Measurements from ENCODE around the gene MOSPD2.

The MOSPD2 gene

DNA sequence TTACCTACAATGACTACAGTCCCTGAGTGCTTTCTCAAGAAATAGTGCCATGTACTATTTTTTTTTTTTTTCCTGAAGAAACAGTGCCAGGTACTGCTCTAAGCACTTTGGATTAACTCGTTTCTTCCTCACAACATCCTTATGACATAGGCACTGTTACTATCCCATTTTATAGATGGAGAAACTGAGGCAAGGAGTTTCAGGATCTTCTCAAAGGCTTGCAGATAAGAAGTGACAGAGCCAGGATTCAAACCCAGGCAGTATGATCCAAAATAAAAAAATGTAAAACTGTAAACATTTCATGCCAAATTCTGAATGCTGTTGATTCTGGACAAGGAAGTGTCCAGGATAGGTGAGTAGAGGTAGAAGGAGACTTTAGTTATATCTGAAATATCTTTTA, 1.5 kb upstream of the MOSPD2 start:
- Histone ChIP-seq H3K9me3 (ENCODE audit: control insufficient read depth in 1 of 2, low read length in 2 of 2) (peaks cover 0 to 5% of the 10 kb centered on the region in 2 donors), H3K36me3 (ENCODE audit: control insufficient read depth in 1 of 2, insufficient read depth in 2 of 2, low read length in 2 of 2) (no peaks in the 10 kb centered on the region), H3K4me3 (ENCODE audit: low read depth in 1 of 2, low read length in 2 of 2) (no peak overlapping the region)

GRCh38 chrX:14872355-14872754, 866 bp upstream of the MOSPD2 start:
- no peaks in the 10 kb centered on the region for H3K36me3 ChIP-seq (ENCODE audit: control insufficient read depth in 1 of 2, insufficient read depth in 2 of 2, low read length in 2 of 2)
- H3K27ac ChIP-seq (ENCODE audit: low read length): no peak overlapping the region
- H3K27me3 ChIP-seq (ENCODE audit: low read depth, low read length): no peaks in the 10 kb centered on the region
- peaks cover 0 to 6% of the 10 kb centered on the region in 2 donors for H3K4me1 ChIP-seq (ENCODE audit: control insufficient read depth in 1 of 2, insufficient read depth in 2 of 2, low read length in 2 of 2)
- peaks cover 0 to under 1% of the 10 kb centered on the region in 2 donors for H3K9me3 ChIP-seq (ENCODE audit: control insufficient read depth in 1 of 2, low read length in 2 of 2)
- peak overlapping the region in 1 of 2 donors; percentile 62 for H3K4me3 ChIP-seq (ENCODE audit: low read depth in 1 of 2, low read length in 2 of 2)

More for the DNA sequence above, 1.5 kb upstream of the MOSPD2 start:
- H3K27me3 ChIP-seq (ENCODE audit: low read depth, low read length): no peaks in the 10 kb centered on the region
- no peak overlapping the region for H3K27ac ChIP-seq (ENCODE audit: low read length)
- H3K4me1 ChIP-seq (ENCODE audit: control insufficient read depth in 1 of 2, insufficient read depth in 2 of 2, low read length in 2 of 2): peaks cover 0 to 6% of the 10 kb centered on the region in 2 donors

DNA sequence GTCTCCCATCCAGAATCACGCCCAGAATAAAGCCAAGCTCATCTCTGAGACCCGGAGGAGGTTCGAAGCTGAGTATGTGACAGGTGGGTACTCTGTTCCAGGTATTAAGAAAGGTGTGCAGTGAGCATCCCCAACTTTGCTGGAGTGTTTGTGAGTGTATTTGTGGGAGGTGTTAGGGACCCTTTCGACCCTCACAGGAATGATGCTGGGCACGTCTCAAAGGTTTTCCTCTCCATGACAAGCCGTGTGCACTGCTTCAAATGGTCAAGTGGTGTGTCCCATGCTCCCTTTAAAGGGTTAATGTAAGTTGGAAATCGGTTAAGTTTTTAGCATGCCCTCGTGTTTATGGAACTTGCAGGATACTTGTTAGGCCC, 442 bp downstream of the MOSPD2 start:
- H3K27me3 ChIP-seq (ENCODE audit: low read depth, low read length): no peaks in the 10 kb centered on the region
- peaks cover 0 to 6% of the 10 kb centered on the region in 2 donors for H3K4me1 ChIP-seq (ENCODE audit: control insufficient read depth in 1 of 2, insufficient read depth in 2 of 2, low read length in 2 of 2)
- H3K4me3 ChIP-seq (ENCODE audit: low read depth in 1 of 2, low read length in 2 of 2): peak overlapping the region; percentile 74 to 86
- no peaks in the 10 kb centered on the region for H3K9me3 ChIP-seq (ENCODE audit: control insufficient read depth in 1 of 2, low read length in 2 of 2)
- H3K27ac ChIP-seq (ENCODE audit: low read length): peak overlapping the region; percentile 71
- H3K36me3 ChIP-seq (ENCODE audit: control insufficient read depth in 1 of 2, insufficient read depth in 2 of 2, low read length in 2 of 2): no peaks in the 10 kb centered on the region

- Histone ChIP-seq H3K9me3 (ENCODE audit: control insufficient read depth in 1 of 2, low read length in 2 of 2) (no peaks in the 10 kb centered on the region), H3K4me3 (ENCODE audit: low read depth in 1 of 2, low read length in 2 of 2) (no peak overlapping the region), H3K36me3 (ENCODE audit: control insufficient read depth in 1 of 2, insufficient read depth in 2 of 2, low read length in 2 of 2) (no peaks in the 10 kb centered on the region), H3K27me3 (ENCODE audit: low read depth, low read length) (no peaks in the 10 kb centered on the region), H3K27ac (ENCODE audit: low read length) (no peak overlapping the region), H3K4me1 (ENCODE audit: control insufficient read depth in 1 of 2, insufficient read depth in 2 of 2, low read length in 2 of 2) (peaks cover 0 to 10% of the 10 kb centered on the region in 2 donors)
These were observed 2.4 kb downstream of the MOSPD2 start for GRCh38 chrX:14875624-14876023.

DNA sequence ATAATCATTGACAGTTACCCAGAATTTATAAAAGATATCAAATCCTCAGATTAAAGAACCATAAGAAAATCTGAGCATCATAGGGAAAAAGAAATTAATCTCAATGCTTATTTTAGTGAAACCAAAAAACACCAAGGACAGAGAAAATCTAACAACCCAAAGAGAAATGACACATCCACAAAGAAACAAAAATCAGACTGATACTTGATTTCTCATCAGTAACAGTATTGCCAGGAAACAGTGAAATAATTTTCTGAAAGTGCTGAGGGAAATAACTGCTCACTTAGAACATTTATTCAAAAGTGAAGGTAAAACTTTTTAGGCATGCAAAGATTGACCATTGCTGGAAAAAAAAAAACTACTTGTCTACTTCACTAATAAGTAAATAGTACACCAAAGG, 10.6 kb downstream of the MOSPD2 start:
- H3K27me3 ChIP-seq (ENCODE audit: low read depth, low read length): no peaks in the 10 kb centered on the region
- no peak overlapping the region for H3K27ac ChIP-seq (ENCODE audit: low read length)
- peaks cover 0 to 3% of the 10 kb centered on the region in 2 donors for H3K4me1 ChIP-seq (ENCODE audit: control insufficient read depth in 1 of 2, insufficient read depth in 2 of 2, low read length in 2 of 2)
- H3K4me3 ChIP-seq (ENCODE audit: low read depth in 1 of 2, low read length in 2 of 2): no peak overlapping the region
- no peaks in the 10 kb centered on the region for H3K9me3 ChIP-seq (ENCODE audit: control insufficient read depth in 1 of 2, low read length in 2 of 2)
- no peaks in the 10 kb centered on the region for H3K36me3 ChIP-seq (ENCODE audit: control insufficient read depth in 1 of 2, insufficient read depth in 2 of 2, low read length in 2 of 2)

- Histone ChIP-seq H3K36me3 (ENCODE audit: control insufficient read depth in 1 of 2, insufficient read depth in 2 of 2, low read length in 2 of 2) (no peaks in the 10 kb centered on the region), H3K4me1 (ENCODE audit: control insufficient read depth in 1 of 2, insufficient read depth in 2 of 2, low read length in 2 of 2) (no peaks in the 10 kb centered on the region), H3K4me3 (ENCODE audit: low read depth in 1 of 2, low read length in 2 of 2) (no peak overlapping the region), H3K9me3 (ENCODE audit: control insufficient read depth in 1 of 2, low read length in 2 of 2) (no peaks in the 10 kb centered on the region), H3K27me3 (ENCODE audit: low read depth, low read length) (no peaks in the 10 kb centered on the region), H3K27ac (ENCODE audit: low read length) (no peak overlapping the region)
These were observed 11.5 kb downstream of the MOSPD2 start for GRCh38 chrX:14884714-14885113.

- no peaks in the 10 kb centered on the region for H3K36me3 ChIP-seq (ENCODE audit: control insufficient read depth in 1 of 2, insufficient read depth in 2 of 2, low read length in 2 of 2)
- H3K9me3 ChIP-seq (ENCODE audit: control insufficient read depth in 1 of 2, low read length in 2 of 2): no peaks in the 10 kb centered on the region
- no peaks in the 10 kb centered on the region for H3K27me3 ChIP-seq (ENCODE audit: low read depth, low read length)
- H3K4me1 ChIP-seq (ENCODE audit: control insufficient read depth in 1 of 2, insufficient read depth in 2 of 2, low read length in 2 of 2): no peaks in the 10 kb centered on the region
- no peak overlapping the region for H3K4me3 ChIP-seq (ENCODE audit: low read depth in 1 of 2, low read length in 2 of 2)
- H3K27ac ChIP-seq (ENCODE audit: low read length): no peak overlapping the region
These were observed 13.0 kb downstream of the MOSPD2 start for GRCh38 chrX:14886252-14886651.

- Histone ChIP-seq H3K4me3 (ENCODE audit: low read depth in 1 of 2, low read length in 2 of 2) (no peak overlapping the region), H3K27me3 (ENCODE audit: low read depth, low read length) (no peaks in the 10 kb centered on the region), H3K4me1 (ENCODE audit: control insufficient read depth in 1 of 2, insufficient read depth in 2 of 2, low read length in 2 of 2) (no peaks in the 10 kb centered on the region), H3K9me3 (ENCODE audit: control insufficient read depth in 1 of 2, low read length in 2 of 2) (no peaks in the 10 kb centered on the region), H3K27ac (ENCODE audit: low read length) (no peak overlapping the region), H3K36me3 (ENCODE audit: control insufficient read depth in 1 of 2, insufficient read depth in 2 of 2, low read length in 2 of 2) (peaks cover 0 to 6% of the 10 kb centered on the region in 2 donors)
These were observed 23.1 kb downstream of the MOSPD2 start for GRCh38 chrX:14896273-14896672.

DNA sequence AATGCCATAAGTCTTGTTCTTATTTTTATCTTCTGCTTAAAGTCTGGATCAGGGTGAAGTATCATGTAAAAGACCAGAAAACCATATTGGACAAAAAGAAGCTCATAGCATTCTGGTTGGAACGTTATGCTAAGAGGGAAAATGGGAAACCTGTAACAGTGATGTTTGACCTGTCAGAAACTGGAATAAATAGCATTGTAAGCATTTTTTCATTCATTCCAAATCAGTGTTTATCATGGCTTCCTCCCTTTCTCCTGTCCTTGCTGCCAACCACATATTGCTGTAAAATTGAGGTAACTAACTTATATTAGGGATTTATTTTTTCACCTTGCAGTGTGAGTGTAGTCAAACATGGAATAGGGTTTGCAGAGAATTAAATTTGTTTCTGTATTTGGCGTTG, 23.8 kb downstream of the MOSPD2 start:
- Histone ChIP-seq H3K4me3 (ENCODE audit: low read depth in 1 of 2, low read length in 2 of 2) (no peak overlapping the region), H3K4me1 (ENCODE audit: control insufficient read depth in 1 of 2, insufficient read depth in 2 of 2, low read length in 2 of 2) (no peaks in the 10 kb centered on the region), H3K27me3 (ENCODE audit: low read depth, low read length) (no peaks in the 10 kb centered on the region), H3K9me3 (ENCODE audit: control insufficient read depth in 1 of 2, low read length in 2 of 2) (no peaks in the 10 kb centered on the region), H3K36me3 (ENCODE audit: control insufficient read depth in 1 of 2, insufficient read depth in 2 of 2, low read length in 2 of 2) (peaks cover 0 to 6% of the 10 kb centered on the region in 2 donors), H3K27ac (ENCODE audit: low read length) (no peak overlapping the region)

GRCh38 chrX:14899607-14900006, 26.4 kb downstream of the MOSPD2 start:
- Histone ChIP-seq H3K4me1 (ENCODE audit: control insufficient read depth in 1 of 2, insufficient read depth in 2 of 2, low read length in 2 of 2) (no peaks in the 10 kb centered on the region), H3K36me3 (ENCODE audit: control insufficient read depth in 1 of 2, insufficient read depth in 2 of 2, low read length in 2 of 2) (peaks cover 5 to 8% of the 10 kb centered on the region in 2 donors), H3K27me3 (ENCODE audit: low read depth, low read length) (no peaks in the 10 kb centered on the region), H3K4me3 (ENCODE audit: low read depth in 1 of 2, low read length in 2 of 2) (no peak overlapping the region), H3K9me3 (ENCODE audit: control insufficient read depth in 1 of 2, low read length in 2 of 2) (peaks cover 0 to 3% of the 10 kb centered on the region in 2 donors), H3K27ac (ENCODE audit: low read length) (no peak overlapping the region)

GRCh38 chrX:14902537-14902936, 29.3 kb downstream of the MOSPD2 start:
- Histone ChIP-seq H3K27me3 (ENCODE audit: low read depth, low read length) (no peaks in the 10 kb centered on the region), H3K9me3 (ENCODE audit: control insufficient read depth in 1 of 2, low read length in 2 of 2) (peaks cover 0 to 3% of the 10 kb centered on the region in 2 donors), H3K36me3 (ENCODE audit: control insufficient read depth in 1 of 2, insufficient read depth in 2 of 2, low read length in 2 of 2) (peaks cover 6 to 10% of the 10 kb centered on the region in 2 donors), H3K4me1 (ENCODE audit: control insufficient read depth in 1 of 2, insufficient read depth in 2 of 2, low read length in 2 of 2) (no peaks in the 10 kb centered on the region), H3K27ac (ENCODE audit: low read length) (no peak overlapping the region), H3K4me3 (ENCODE audit: low read depth in 1 of 2, low read length in 2 of 2) (no peak overlapping the region)

- Histone ChIP-seq H3K36me3 (ENCODE audit: control insufficient read depth in 1 of 2, insufficient read depth in 2 of 2, low read length in 2 of 2) (peaks cover 6 to 10% of the 10 kb centered on the region in 2 donors), H3K27ac (ENCODE audit: low read length) (no peak overlapping the region), H3K4me3 (ENCODE audit: low read depth in 1 of 2, low read length in 2 of 2) (no peak overlapping the region), H3K9me3 (ENCODE audit: control insufficient read depth in 1 of 2, low read length in 2 of 2) (peaks cover 0 to 3% of the 10 kb centered on the region in 2 donors), H3K27me3 (ENCODE audit: low read depth, low read length) (no peaks in the 10 kb centered on the region), H3K4me1 (ENCODE audit: control insufficient read depth in 1 of 2, insufficient read depth in 2 of 2, low read length in 2 of 2) (no peaks in the 10 kb centered on the region)
These were observed 30.7 kb downstream of the MOSPD2 start for GRCh38 chrX:14903891-14904290.
